DND-41 (cell line): ENCODE measurements around the gene CYREN.

Experiments used
- EZH2 ChIP-seq: IDR thresholded peaks from 3 replicates; pipeline ENCODE4 v1.6.1; 2012; ENCODE audit warnings: borderline replicate concordance, low read depth, mild to moderate bottlenecking, moderate library complexity, low read length, inconsistent platforms; ENCODE audit not compliant: severe bottlenecking
- TF ChIP-seq, protein P1 (sequence below): IDR thresholded peaks from 2 replicates; pipeline ENCODE4 v1.5.1; 2012; ENCODE audit warnings: borderline replicate concordance, low read length, moderate library complexity, mild to moderate bottlenecking; ENCODE audit not compliant: poor library complexity, severe bottlenecking; ENCODE audit errors: extremely low read depth

DNA sequence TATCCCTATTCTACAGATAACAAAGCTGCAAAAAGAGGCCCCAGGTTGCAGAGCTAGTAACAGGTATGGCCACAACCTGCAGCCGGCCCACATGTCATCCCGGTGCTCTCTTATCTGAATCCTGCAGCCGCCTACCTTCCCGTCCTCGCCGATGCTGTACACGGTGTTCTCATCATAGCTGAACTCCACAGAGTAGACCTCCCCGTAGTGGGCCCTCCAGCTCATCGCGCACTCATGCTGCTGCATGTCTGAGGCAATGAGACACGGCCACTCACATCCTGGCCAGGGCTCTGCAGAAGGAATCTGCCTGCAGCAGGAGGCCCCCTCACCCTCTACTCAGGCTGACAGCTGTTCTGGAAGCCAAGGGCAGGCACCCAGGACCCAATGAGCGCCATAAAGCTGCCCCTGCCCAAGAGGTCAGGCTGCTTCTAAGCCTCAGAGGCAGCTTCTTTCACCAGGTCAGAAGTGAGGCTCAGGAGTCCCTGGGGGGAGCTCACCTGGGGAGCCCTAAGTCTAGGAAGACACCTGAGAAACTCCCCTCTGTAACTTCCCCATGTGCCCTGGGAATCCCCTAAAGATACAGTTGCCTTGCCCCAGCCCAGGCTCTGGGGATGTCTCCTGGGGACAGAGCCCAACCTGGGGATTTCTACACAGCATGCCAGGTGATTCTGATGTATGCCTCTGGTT lies 17.9 kb upstream of the CYREN start:
- TF ChIP-seq, protein P1, sequence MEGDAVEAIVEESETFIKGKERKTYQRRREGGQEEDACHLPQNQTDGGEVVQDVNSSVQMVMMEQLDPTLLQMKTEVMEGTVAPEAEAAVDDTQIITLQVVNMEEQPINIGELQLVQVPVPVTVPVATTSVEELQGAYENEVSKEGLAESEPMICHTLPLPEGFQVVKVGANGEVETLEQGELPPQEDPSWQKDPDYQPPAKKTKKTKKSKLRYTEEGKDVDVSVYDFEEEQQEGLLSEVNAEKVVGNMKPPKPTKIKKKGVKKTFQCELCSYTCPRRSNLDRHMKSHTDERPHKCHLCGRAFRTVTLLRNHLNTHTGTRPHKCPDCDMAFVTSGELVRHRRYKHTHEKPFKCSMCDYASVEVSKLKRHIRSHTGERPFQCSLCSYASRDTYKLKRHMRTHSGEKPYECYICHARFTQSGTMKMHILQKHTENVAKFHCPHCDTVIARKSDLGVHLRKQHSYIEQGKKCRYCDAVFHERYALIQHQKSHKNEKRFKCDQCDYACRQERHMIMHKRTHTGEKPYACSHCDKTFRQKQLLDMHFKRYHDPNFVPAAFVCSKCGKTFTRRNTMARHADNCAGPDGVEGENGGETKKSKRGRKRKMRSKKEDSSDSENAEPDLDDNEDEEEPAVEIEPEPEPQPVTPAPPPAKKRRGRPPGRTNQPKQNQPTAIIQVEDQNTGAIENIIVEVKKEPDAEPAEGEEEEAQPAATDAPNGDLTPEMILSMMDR, result no peak
- TF ChIP-seq EZH2, result no peak
